GM19035 (cell line): ENCODE measurements around the gene ZBTB11.
"Not testable (repeated sequence)": the region's sequence is repeated elsewhere in the genome, so short reads cannot be mapped to it uniquely, and the experiment has no call there.

ENCODE experiments used
- ATAC-seq: cut with Tn5 transposase; IDR thresholded peaks from one replicate; pipeline ENCODE4 v1.9.1; 2021; ENCODE audit not compliant: unreplicated experiment

ZBTB11 gene

DNA sequence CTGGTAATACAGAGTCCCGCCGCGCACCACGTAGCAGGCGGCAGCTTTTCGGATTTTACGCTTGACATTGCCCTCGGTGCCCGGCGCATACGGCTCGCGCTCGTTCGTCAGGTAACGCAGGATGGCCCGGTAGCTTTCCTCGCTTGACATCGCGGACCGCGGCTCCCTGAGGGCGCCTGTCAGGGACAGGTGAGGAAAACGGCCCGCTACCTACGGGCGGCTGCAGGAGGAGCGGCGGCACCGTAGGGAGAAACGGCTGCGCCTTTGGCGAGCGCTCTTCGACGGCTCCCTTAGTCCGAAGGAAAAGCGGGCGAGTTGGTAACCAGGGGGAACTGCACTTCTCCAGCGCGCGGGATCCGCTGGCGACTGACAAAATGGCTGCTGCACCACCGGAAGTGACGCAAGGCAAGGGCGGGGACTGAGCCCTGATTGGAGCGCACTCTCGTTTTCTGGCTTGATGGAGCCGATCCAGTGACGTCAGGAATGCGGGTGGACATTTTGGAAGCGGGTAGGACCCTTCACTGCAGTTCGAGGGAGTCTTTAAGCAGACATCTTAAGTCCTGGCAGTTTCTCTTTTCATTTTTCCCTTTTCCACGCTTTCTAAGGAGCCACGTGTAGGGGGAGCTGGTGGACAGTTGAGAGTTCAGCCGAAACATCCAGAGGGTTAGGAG is at the start of gene ZBTB11:
TSS of gene ZBTB11 (minus strand) at position 368 of the 671 bp plus-strand sequence. CDS start at position 150, 218 bp downstream.
- peak; percentile 70 for ATAC-seq

DNA sequence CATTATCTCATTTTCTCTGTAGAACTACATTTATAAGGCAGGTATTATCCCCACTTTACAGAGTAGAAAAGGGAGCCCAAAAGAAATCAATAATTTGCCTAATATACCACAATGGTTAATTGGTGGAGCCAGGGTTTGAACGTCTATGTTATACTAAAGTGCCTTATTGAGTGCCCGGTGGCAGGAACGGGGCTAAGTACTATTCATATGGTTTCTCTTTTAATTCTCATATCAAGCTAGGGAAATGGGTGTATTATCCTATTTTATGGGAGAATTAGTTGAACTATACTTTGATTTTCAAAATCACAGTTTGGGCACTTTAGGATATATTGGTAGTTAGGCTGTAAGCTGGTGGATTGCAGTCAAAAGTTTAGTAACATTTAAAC is 49.0 kb upstream of the ZBTB11 start:
- ATAC-seq, result no peak

DNA sequence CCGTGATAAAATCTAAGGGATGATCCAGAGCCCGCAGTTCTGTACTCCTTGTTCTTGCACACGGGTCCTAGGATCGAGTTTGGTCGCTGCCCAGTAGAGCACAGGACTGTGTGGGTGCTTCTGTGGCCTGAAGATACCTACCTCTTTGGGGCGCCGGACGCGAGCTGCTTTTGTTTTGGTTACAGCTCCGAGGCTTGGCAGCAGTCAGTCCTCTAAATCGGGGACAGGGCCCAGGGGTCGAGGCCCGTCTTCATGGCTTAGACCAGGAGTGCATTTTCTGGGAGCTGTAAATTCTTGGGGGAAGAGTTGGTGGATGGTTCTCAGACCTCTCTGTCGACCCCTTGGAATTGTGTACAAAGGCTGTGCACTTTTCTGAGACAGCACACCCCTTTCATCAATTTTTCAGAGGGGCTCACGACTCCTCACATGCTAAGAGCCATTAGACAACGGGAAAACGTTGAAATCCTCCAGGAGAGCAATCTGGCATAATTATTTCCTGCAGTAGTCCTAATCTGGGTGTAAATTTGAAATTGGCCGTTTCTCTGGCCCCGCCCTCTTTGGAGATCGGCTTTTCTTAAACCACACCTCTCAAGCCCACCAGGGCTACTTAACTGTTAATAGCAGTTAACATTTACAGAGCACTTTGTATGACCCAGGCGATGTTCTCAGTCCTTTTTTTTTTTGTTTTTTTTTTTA is 48.4 kb upstream of the ZBTB11 start:
- peak; percentile 24 for ATAC-seq

- peak; percentile 91 for ATAC-seq
Measured at GRCh38 chr3:101724329-101725193, 47.6 kb upstream of the ZBTB11 start, which contains the start of gene CEP97. CEP97 (plus strand) TSS chr3:101724614; CDS start chr3:101724677, 63 bp downstream.

DNA sequence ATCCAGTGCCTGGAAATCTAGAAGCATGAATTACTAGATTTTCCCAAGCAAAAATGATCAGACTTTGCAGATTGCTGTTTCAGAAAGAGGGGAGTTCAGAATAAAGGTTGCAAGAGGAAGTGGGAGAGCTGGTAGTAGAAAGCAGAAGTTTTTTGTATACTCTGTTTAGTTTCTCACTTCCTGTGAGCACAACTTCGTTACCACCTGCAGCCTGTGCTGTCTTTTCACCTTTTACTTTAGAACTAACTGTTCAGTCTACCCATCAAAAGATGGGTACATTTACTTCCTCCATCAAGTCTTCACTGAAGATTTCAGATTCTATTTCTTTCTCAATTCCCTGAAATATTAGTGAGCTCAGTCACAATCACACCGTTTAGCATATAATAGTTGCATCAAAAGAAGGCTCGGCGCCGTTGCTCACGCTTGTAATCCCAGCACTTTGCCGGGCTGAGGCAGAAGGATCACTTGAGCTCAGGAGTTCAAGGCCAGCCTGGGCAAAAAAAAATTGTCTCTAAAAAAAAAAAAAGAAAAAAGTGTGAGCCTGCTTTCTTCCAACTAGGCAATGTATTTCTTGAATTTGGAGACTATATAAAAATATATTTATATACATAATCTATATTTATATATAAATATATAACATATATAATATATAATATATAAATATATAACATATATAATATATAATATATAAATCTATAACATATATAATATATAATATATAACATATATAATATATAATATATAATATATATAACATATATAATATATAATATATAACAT is 45.7 kb upstream of the ZBTB11 start:
- peak; percentile 45 for ATAC-seq

- ATAC-seq, result no peak
Measured at GRCh38 chr3:101720851-101721840, 44.2 kb upstream of the ZBTB11 start.

DNA sequence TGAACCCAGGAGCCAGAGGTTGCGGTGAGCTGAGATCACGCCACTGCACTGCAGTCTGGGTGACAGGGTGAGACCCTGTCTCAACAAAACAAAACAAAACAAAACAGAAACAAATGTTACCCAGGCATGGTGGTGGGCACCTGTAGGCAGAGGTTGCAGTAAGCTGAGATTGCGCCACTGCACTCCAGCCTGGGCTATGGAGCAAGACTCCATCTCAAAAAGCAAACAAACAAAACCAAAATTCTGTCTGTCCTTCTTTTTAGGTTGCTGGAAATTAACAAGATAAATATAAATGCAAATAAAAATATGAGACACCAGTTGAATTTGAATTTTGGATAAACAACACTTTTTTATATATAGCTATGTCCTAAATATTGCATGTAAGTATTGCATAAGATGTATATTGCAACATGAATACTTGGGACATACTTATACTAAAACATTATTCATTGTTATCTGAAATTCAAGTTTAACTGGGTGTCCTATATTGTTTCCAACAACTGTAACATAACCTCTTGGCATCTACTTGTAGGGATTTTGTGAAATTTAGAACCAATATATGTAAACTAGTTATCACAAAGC is 42.8 kb upstream of the ZBTB11 start:
- no peak for ATAC-seq

DNA sequence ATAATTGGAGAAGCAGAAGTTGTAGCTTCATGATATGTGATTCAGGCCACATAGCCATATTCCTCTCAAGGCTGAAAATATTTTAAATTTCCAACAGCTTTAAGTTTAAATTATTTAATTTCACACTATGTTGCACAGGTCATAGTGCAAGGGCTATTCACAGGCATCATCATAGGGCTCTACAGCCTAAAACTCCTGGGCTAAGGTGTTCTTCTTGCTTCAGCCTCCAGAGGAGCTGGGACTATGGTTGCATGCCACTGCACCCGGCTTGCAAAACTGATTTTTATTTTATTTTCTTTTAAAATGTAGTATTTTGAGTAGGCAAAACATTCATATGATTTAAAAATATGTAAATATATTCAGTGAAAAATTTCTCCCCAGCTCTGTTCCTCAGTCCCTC is 41.5 kb upstream of the ZBTB11 start:
- no peak for ATAC-seq

GRCh38 chr3:101709126-101709525 is 32.2 kb upstream of the ZBTB11 start:
- no peak for ATAC-seq

- ATAC-seq, result not testable (repeated sequence)
Measured at GRCh38 chr3:101704639-101705038, 27.7 kb upstream of the ZBTB11 start.

DNA sequence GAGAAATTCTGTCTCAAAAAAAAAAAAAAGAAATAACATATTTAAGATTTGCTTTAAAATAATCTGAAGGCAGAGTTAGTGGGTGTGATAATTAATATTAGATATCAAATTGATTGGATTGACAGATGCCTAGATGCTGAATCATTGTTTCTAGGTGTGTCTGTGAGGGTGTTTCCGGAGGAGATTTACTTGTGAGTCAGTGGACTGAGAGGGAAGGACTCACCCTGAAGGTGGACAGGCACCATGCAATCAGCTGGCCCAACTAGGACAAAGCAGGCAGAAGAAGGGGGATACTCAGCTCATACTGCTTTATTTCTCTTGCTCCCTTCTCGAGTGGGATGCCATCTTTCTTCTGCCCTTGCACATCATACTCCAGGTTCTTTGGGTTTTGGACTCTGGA is 26.2 kb upstream of the ZBTB11 start:
- ATAC-seq, result no peak

- no peak for ATAC-seq
Measured at GRCh38 chr3:101702726-101703125, 25.8 kb upstream of the ZBTB11 start.

DNA sequence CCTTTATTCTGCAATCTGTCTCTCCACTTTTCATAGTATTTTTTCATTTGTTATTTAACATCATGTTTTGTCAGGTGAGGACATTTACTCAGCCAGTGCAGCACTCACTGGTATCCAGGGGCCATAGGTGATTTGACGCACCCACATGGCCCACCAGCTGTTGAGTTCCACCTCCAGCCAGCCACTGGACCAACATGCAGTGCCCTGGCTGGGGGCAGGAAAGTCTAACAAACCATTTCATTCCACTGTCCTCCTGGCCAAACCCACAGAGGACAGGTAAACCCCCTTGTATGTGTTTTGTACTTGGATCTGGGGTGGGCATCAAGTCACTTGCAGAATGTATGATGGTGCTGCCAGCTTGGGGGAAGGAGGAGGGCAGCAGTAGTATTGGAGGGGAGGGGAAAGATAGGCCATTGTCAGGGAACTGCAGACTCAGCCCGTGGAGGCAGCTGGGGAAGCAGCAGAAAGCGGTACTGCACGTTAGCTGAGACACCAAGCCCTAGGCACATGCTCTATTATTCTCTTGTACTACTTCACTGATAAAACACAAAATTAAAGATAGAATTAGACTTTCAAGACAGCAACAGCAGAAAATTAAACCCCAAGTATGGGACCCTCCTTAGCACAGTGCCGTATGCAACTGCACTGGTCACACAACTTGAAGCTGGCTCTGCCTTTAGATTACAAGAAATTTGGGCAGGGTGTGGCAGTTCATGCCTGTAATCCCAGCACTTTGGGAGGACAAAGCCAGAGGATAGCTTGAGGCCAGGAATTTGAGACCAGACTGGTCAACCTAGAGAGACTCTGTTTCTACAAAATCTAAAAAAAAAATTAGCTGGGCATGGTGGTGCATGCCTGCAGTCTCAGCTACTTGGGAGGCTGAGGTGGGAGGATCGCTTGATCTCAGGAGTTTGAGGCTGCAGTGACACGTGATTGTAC is 25.0 kb upstream of the ZBTB11 start:
- ATAC-seq, result no peak

- ATAC-seq, result no peak
Measured at GRCh38 chr3:101695779-101696372, 18.9 kb upstream of the ZBTB11 start.

GRCh38 chr3:101694836-101695235 is 17.9 kb upstream of the ZBTB11 start:
- ATAC-seq, result not testable (repeated sequence)

DNA sequence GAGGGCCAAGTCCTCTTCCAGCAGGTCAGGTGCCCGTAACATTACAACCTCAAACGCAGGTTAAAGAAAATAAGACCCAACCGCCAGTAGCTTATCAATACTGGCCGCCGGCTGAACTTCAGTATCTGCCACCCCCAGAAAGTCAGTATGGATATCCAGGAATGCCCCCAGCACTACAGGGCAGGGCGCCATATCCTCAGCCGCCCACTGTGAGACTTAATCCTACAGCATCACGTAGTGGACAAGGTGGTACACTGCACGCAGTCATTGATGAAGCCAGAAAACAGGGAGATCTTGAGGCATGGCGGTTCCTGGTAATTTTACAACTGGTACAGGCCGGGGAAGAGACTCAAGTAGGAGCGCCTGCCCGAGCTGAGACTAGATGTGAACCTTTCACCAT is 16.6 kb upstream of the ZBTB11 start:
- ATAC-seq, result peak; percentile 86
